HG03066 (cell line): Measurements from ENCODE around the gene RPS6KA2.
"Not testable (repeated sequence)": the region's sequence is repeated elsewhere in the genome, so short reads cannot be mapped to it uniquely, and the experiment has no call there.

Experiments used
- ATAC-seq: cut with Tn5 transposase; IDR thresholded peaks from one replicate; pipeline ENCODE4 v1.9.1; 2021; ENCODE audit warnings: low read depth; ENCODE audit not compliant: unreplicated experiment

Gene RPS6KA2

GRCh38 chr6:166559211-166559610 lies 67.8 kb downstream of the RPS6KA2 start:
- ATAC-seq: no peak

- ATAC-seq: no peak
These were observed 68.7 kb downstream of the RPS6KA2 start for GRCh38 chr6:166558156-166559005.

- ATAC-seq: no peak
These were observed 70.2 kb downstream of the RPS6KA2 start for GRCh38 chr6:166556863-166557322.

- ATAC-seq: no peak
These were observed 70.7 kb downstream of the RPS6KA2 start for GRCh38 chr6:166556336-166556735.

GRCh38 chr6:166555086-166555485 lies 72.0 kb downstream of the RPS6KA2 start:
- no peak for ATAC-seq

- ATAC-seq: no peak
These were observed 72.7 kb downstream of the RPS6KA2 start for GRCh38 chr6:166554316-166554715.

GRCh38 chr6:166553563-166554271 lies 73.3 kb downstream of the RPS6KA2 start:
- ATAC-seq: no peak

- no peak for ATAC-seq
These were observed 74.5 kb downstream of the RPS6KA2 start for GRCh38 chr6:166552600-166552999.

GRCh38 chr6:166551754-166552495 lies 75.1 kb downstream of the RPS6KA2 start:
- no peak for ATAC-seq

- no peak for ATAC-seq
These were observed 80.4 kb downstream of the RPS6KA2 start for GRCh38 chr6:166546653-166547052.

- no peak for ATAC-seq
These were observed 81.7 kb downstream of the RPS6KA2 start for GRCh38 chr6:166545156-166546034.

- ATAC-seq: no peak
These were observed 82.8 kb downstream of the RPS6KA2 start for GRCh38 chr6:166544296-166544605.

- ATAC-seq: no peak
These were observed 83.3 kb downstream of the RPS6KA2 start for GRCh38 chr6:166543603-166544295.

- no peak for ATAC-seq
These were observed 84.5 kb downstream of the RPS6KA2 start for GRCh38 chr6:166542580-166542912.

- ATAC-seq: no peak
These were observed 85.0 kb downstream of the RPS6KA2 start for GRCh38 chr6:166541876-166542579.

- peak; percentile 18 for ATAC-seq
These were observed 85.7 kb downstream of the RPS6KA2 start for GRCh38 chr6:166541366-166541765.

GRCh38 chr6:166540631-166541331 lies 86.3 kb downstream of the RPS6KA2 start:
- peak; percentile 97 for ATAC-seq

GRCh38 chr6:166539543-166539942 lies 87.5 kb downstream of the RPS6KA2 start:
- ATAC-seq: no peak

- not testable (repeated sequence) for ATAC-seq
These were observed 88.1 kb downstream of the RPS6KA2 start for GRCh38 chr6:166539011-166539385.
